ENCODE data around the gene NIPSNAP2.
"Not testable (repeated sequence)": the region's sequence is repeated elsewhere in the genome, so short reads cannot be mapped to it uniquely, and the experiment has no call there.

Gene NIPSNAP2

DNA sequence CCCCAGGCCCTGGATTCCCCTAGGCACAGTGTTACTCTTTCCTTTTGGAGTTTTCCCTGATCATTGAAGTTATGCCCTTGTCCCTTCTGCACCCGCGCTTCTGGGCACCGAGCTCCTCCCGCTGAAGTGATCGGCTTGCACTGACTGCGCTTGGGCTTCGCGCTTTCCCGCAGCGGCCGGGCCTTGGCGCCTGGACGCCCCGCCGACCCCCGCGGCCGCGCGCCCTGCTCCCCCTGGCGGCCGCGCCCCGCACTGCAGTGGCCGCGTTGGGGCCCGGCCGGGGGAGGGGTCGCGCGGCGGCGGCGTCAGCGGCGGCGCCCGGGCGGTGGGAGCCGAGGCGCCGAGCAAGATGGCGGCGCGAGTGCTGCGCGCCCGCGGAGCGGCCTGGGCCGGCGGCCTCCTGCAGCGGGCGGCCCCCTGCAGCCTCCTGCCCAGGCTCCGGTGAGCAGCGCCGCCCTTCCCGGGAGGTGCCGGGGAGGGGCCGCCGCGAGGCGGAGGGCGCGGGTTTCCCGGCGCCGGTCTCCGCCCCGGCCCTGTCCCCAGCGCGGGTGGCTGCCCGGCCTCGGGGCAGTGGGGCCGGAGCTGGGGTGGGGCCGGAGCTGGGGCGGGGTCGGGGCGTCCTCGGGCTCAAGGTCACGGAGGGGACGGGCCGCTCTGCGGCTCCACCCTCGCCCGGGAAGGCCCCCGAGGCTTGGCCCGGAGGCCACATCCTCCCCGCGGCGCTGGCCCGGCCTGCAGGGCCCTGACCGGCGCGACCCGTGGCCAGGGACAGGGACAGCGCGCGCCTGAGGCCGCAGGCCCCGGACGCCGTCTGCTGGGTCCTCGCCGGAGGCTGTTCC, at the start of gene NIPSNAP2:
Gene NIPSNAP2 (plus strand): TSS at position 325 of the 839 bp plus-strand sequence. CDS start 25 bp downstream, at position 350.
- peak; percentile 74 for DNase-seq

GRCh38 chr7:55917771-55918170, 46.6 kb upstream of the NIPSNAP2 start:
- DNase-seq: no peak

DNA sequence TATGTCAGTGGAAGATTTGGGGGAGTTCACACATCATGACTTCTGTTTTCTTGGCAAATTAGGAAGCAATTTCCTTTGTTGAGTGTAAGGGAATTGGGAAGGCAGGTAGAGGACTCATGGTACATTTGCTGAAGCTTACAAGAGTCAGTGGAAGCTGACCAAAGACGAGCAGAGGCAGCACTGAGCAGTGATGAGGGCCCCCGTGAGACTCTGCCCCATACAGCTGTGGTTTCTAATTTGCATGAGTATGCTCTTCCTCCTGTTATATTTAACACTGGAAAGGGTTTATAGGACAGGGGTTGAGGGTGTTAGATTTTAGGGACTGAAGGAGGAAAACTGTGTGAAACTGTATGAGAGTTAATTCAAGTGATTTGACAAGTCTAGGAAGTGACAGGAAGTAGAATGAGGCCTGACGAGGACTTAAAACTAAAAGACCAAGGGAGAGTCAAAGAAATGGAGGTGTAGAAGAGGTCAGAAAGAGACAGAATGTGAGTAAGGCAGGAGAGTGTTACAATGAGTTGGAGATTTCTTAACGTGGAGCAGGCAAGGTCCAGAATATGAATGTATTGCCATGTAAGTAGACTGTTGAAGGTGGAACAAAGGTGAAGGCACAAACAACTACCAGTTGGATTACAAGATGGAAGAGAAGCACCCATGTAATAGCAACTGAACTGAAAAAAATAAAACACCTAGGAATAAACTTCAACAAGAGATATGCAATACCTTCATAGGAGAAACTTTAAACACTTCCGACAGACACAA, 36.2 kb upstream of the NIPSNAP2 start:
- DNase-seq: no peak

DNA sequence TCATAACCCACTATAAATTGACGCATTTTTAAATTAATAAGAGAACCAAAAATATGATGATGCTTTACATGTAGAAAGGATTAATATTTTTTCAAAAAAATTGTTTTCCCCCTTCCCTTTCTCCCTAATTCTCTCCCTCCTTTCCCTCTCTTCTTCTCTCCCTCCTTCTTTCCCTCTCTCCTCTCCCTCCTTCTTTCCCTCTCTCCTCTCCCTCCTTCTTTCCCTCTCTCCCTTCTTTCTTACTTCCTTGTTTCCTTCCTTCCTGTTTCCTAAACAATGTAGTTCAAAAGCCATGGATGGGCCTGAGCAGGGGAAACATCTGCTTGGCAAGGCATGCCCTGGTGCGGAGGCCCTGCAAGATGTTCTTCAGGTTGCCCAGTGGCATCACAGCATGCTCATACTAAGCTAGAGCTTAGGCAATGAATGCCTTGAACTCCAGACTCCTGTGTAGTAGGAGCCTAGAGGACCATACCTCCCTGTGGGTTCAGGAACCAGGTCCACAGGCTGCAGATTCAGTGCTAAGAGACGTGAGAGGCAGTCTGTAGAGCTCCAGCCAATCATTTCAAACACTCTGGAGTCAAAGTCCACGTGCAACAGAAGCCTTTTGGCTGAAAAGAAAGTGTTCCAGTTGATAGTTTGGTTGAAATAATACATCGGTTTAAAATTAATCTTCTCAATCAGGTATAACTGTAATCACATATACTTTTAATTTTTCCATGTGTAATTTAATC, 32.8 kb upstream of the NIPSNAP2 start:
- no peak for DNase-seq

DNA sequence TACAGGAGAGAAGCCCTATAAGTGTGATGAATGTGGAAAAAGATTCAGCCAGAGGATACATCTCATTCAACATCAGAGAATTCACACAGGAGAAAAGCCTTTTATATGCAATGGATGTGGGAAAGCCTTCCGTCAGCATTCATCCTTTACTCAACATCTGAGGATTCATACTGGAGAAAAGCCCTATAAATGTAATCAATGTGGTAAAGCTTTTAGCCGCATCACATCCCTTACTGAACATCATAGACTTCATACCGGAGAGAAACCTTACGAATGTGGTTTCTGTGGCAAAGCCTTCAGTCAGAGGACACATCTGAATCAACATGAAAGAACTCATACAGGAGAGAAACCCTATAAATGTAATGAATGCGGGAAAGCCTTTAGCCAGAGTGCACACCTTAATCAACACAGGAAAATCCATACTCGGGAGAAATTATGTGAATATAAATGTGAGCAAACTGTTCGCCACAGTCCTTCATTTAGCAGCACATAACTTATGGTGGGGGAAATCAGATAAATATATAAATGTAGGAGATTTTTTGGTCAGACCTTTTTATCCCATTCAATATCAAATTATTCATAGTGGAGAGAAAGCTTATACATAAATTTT, 24.8 kb upstream of the NIPSNAP2 start:
- no peak for DNase-seq

- DNase-seq: no peak
These were observed 17.8 kb upstream of the NIPSNAP2 start for GRCh38 chr7:55946545-55946944.

DNA sequence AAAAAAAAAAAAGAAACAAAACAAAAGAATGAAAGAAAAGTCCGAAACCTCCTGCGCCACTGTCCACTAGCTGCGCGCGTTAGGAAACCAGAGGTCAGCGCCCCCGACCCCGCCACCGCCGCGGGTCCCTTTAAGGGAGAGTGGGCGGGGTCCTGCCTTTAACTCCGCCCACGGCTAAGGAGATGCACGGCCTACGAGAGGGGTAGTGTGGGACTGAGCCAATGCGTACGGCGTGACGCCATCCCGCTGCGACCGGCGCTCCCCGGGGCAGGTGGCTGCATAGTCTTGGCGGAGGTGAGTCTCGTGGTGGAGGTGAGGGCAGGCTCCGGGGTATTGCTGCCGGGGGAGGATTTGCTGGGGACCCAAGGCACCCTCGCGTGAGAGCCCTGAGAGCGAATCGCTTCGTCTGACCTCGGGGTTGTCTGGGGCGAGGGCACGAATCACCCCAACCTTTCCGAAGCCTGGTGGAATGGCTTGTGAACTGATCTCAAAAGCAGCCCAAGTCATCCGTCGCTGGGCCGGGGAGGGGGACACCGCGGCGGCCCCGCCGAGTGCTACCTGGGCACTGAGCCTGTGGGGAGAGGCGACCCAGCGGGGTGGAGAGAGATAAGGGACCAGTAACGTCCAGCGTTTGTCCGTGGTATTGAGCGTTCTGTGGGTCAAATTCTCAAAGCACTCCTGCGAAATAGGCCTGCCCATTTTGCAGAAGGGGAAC, 12.6 kb upstream of the NIPSNAP2 start, which contains the start of gene MRPS17:
Gene MRPS17 (plus strand): TSS at position 241 of the 715 bp plus-strand sequence. CDS start 1,319 bp downstream, outside the sequence.
- DNase-seq: peak; percentile 94

DNA sequence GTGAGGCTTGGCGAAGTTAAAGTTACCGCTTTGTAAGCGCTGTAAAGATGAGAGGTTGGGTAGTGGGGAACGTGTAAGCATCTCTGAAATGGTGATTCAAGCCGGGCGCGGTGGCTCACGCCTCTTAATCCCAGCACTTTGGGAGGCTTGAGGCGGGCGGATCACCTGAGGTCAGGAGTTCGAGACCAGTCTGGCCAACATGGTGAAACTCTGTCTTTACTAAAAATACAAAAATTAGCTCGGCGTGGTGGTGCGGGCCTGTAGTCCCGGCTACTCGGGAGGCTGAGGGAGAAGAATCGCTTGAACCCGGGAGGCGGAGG, 12.1 kb upstream of the NIPSNAP2 start:
- DNase-seq: not testable (repeated sequence)

- no peak for DNase-seq
These were observed 10.5 kb upstream of the NIPSNAP2 start for GRCh38 chr7:55953707-55954475.

DNA sequence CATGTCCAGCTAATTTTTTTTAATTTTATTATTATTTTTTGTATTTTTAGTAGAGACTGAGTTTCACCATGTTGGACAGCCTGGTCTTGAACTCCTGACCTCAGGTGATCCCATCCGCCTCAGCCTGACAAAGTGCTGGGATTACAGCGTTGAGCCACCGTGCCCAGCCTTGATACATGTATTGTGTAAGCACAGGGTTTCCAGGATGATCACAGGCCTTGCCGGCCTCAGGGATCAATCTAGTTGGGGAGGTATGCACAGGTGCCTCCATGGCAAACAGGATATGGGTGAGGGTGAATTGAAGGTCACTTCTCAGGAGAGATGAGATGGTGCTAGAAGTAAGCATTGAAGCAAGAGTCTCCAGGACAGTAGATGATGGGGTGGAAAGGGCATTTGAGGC, 7.2 kb upstream of the NIPSNAP2 start:
- no peak for DNase-seq

DNA sequence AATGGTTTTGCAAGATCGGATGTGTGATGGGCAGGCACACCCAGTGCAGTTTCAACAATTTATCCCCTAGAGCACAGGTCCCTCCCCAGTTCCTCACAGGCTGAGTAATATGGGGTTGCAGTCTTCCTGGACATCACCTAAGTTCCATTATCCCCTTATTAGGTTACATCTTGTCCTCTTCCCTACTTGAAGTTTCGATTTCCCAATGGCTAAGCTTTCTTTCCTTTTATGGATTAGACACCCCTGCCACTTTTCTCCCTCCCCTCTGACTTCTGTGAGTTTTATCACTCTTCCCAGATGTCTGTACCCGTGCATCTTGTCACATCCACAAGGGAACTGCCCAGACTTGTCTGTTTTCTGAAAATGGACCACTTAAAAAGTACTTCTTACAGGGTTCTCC, 2.4 kb upstream of the NIPSNAP2 start:
- DNase-seq: no peak

GRCh38 chr7:55963584-55964168, 709 bp upstream of the NIPSNAP2 start:
- DNase-seq: no peak

DNA sequence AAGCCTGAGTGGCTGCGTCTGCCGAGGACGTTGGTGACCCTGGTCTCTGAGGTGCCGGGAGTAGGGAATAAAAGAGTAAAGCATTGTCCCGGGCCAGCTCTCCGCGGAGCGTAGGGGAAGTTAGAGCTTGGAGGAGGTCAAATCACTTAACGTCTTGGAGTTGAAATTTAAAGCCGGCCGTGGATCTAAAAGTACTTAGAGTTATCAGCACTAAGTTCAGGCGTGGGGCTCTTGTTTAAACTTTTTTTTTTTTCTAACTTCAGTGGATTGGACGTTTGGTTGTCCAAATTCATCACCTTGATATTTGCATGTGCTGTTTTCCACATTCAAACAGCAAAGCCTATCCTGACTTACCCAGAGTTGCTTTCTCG, 700 bp downstream of the NIPSNAP2 start:
- DNase-seq: no peak

GRCh38 chr7:55965805-55966421, 1.5 kb downstream of the NIPSNAP2 start:
- DNase-seq: no peak

GRCh38 chr7:55966851-55967250, 2.5 kb downstream of the NIPSNAP2 start:
- no peak for DNase-seq

GRCh38 chr7:55969391-55969790, 5.0 kb downstream of the NIPSNAP2 start:
- no peak for DNase-seq

DNA sequence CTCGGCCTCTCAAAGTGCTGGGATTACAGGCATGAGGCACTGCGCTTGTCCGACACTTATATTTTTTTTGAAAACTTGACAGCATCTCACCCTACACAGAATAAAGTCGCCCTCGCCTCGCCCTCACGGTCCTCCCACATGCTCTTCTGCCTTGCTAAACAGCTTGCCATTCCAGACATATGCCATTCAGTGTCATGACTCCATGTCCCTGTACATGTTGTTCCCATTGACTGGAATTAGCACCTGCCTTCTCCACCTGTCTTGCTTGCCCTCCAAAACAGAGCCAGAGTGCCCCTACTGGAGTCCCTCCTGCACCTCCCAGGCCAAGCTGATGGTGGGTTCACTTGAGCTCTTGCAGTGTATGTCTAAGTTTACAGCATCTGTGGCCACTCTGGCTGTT, 6.2 kb downstream of the NIPSNAP2 start:
- no peak for DNase-seq

GRCh38 chr7:55970978-55971377, 6.6 kb downstream of the NIPSNAP2 start:
- DNase-seq: no peak

GRCh38 chr7:55973747-55974250, 9.4 kb downstream of the NIPSNAP2 start:
- no peak for DNase-seq

DNA sequence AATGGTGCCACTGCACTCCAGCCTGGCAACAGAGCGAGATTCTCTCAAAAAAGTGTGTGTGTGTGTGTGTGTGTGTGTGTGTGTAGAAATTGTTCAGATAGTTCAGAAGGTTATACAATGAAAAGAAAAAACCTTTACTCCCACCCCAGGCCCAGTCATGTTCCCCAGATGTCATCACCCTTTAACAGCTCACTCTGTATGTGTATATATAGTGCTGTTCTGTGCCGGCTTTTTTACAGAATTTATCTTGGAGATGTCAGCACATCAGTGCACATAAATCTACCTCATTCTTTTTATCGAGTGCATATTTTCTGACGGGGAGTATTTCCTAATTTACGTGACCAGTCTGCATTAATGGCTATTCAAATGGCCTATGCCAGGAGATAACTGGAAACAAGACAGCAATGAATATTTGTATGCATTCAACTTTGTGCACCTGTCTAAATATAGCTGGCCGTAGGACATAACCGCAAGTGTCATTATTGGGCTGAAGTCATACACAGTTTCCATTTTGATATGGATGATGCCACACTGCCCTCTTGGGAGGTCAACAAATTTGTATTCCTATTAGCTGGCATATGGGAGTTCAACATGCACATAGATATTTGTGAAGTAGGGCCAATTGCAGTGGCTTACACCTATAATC, 11.7 kb downstream of the NIPSNAP2 start:
- no peak for DNase-seq

All from CD4-positive, alpha-beta T cell treated with Interleukin-17A for 4 hours (primary cell).